Activated CD4-positive, alpha-beta T cell treated with anti-CD3 and anti-CD28 coated beads, Interleukin-2, amount 10 ng/mL, durations not matched to agents 24 days and 14 days (primary cell): ENCODE results near the gene LRRC3C. TPM values are rescaled to one million over a fixed set of nuclear protein-coding genes. Genes with fewer than 3 reads are reported as not detected.

Experiments
- DNase-seq: peaks from one replicate; pipeline ENCODE4 v3.0.0; 2022
- H3K27ac Mint-ChIP-seq: one replicate; pipeline ENCODE4 v1.8.0; 2022; ENCODE audit warnings: mild to moderate bottlenecking, mixed read lengths
- H3K27me3 Mint-ChIP-seq: one replicate; pipeline ENCODE4 v1.8.0; 2022; ENCODE audit warnings: mixed read lengths
- H3K36me3 Mint-ChIP-seq: one replicate; pipeline ENCODE4 v1.8.0; 2022; ENCODE audit warnings: low read depth, mild to moderate bottlenecking, mixed read lengths
- H3K4me1 Mint-ChIP-seq: one replicate; pipeline ENCODE4 v1.8.0; 2021; ENCODE audit warnings: mixed read lengths
- H3K4me3 Mint-ChIP-seq: one replicate; pipeline ENCODE4 v1.8.0; 2022; ENCODE audit warnings: mild to moderate bottlenecking, moderate library complexity, mixed read lengths
- H3K9me3 Mint-ChIP-seq: one replicate; pipeline ENCODE4 v1.8.0; 2021; ENCODE audit warnings: mixed read lengths
- intact Hi-C: fragments of 100-400 bp; cut with micrococcal nuclease; formaldehyde crosslinking; loops from one replicate; pipeline ENCODE4 v1.15.1; 2023
- total RNA-seq: library from RNA; stranded (reverse); gene quantifications from 2 replicates; pipeline ENCODE4 v1.2.3, GENCODE V29; 2022

The LRRC3C gene
- total RNA-seq, 1 donor from 2014 or later: not detected

DNA sequence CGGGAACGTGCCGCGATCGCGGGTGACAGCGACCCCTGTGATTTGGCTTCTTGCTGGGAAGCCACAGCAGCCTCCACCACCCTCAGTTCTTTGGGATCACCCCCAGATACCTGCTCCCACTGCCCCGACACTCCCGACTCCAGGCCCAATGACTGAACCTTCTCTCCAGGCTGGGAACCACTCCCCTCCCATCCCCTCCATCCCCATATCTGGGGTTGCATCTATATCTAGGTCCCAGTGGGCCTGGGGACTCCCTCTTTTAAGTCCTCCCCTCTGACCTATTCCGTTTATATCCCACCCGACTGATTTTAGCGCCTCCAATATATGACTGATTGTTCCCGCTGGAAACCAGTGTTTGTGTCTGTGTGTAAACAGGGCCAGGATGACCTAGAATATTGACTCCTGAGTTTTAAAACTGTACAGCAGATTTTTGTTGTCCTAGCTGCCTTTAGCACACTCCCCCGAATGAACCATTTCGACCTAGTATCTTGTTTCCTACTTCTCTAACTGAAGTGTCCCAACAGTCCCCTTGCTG lies 53.7 kb downstream of the LRRC3C start:
- peaks cover 6% of the 10 kb centered on the region for H3K27me3 Mint-ChIP-seq
- DNase-seq: no peak
- H3K27ac Mint-ChIP-seq: peak overlapping the region; percentile 92
- peaks cover 28% of the 10 kb centered on the region for H3K4me1 Mint-ChIP-seq
- H3K9me3 Mint-ChIP-seq: no peaks in the 10 kb centered on the region
- H3K36me3 Mint-ChIP-seq: peaks cover 31% of the 10 kb centered on the region
- H3K4me3 Mint-ChIP-seq: peak overlapping the region; percentile 91
- intact Hi-C loops: no loop called here

DNA sequence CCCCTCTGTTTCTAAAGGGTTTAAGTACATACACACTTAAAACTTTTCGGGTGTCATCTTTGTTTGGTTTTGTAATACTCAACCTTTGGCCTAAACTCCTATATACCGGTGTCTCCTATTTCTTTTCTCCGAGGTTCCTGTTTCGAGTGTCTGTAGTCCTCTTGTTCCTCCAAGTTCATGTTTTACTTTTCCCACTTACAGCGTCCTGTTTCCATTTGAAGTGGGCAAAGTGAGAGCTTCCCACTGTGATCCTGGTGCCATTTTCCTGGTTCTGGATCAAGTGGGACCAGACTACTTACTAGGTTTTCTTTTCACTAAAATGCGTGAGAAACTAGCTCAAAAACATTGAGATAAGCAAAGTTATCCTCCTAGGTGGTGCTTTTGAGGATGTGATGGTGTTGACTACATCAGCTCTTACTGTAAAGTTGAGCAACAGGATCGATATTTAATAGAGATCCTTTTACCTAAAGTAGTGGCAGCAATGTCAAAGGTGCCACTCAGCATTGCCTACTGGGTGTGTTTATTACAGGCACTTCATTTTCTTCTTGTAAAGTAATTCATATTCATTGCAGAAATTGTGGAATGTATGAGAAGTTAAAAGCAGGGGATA lies 54.3 kb downstream of the LRRC3C start:
- Mint-ChIP-seq H3K27ac (peak overlapping the region; percentile 92), H3K27me3 (peaks cover 6% of the 10 kb centered on the region), H3K9me3 (no peaks in the 10 kb centered on the region), H3K36me3 (peaks cover 36% of the 10 kb centered on the region), H3K4me3 (peak overlapping the region; percentile 91), H3K4me1 (peaks cover 29% of the 10 kb centered on the region)
- DNase-seq: no peak
- intact Hi-C loops: no loop called here

GRCh38 chr17:39988206-39988810 lies 60.8 kb downstream of the LRRC3C start:
- Mint-ChIP-seq H3K4me1 (peaks cover 7% of the 10 kb centered on the region), H3K9me3 (no peaks in the 10 kb centered on the region), H3K27me3 (no peaks in the 10 kb centered on the region), H3K4me3 (no peak overlapping the region), H3K27ac (no peak overlapping the region), H3K36me3 (peaks cover 78% of the 10 kb centered on the region)
- no peak for DNase-seq
- intact Hi-C loops: no loop called here

DNA sequence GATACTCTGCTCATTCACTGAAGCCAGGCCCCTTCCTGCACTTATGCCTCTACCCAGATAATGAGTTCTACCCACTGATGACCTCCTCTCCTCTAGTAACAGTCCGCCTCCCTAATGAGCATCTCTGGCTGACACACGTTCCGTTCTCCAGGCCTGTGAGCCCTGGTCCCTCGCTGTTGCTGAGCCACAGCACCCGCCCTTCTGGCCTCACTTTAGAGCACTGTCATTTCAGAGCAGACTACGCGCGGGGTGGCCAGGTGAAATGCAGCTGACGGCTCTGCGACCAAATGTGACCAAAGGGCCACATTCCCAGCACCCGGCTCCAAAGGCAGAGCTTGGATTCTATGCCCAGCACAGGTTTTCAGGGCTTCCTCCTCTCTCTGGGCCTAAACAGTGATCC lies 66.9 kb downstream of the LRRC3C start:
- no peaks in the 10 kb centered on the region for H3K9me3 Mint-ChIP-seq
- H3K27me3 Mint-ChIP-seq: no peaks in the 10 kb centered on the region
- H3K4me1 Mint-ChIP-seq: no peaks in the 10 kb centered on the region
- no peak overlapping the region for H3K4me3 Mint-ChIP-seq
- intact Hi-C loops: no loop called here
- H3K36me3 Mint-ChIP-seq: peaks cover 66% of the 10 kb centered on the region
- H3K27ac Mint-ChIP-seq: no peak overlapping the region
- no peak for DNase-seq

Other genes starting within 250 kb of the LRRC3C start
- 12.5 and 13.5 TPM in 2 replicates for gene PGAP3, start 239.7 kb upstream of the LRRC3C start, total RNA-seq
- gene ERBB2, start 227.7 kb upstream of the LRRC3C start, total RNA-seq: 3.1 and 4.3 TPM in 2 replicates
- 29.8 and 33.4 TPM in 2 replicates for gene MIEN1, start 197.2 kb upstream of the LRRC3C start, total RNA-seq
- 0.30 TPM in 1 of 2 replicates, not detected in the other for gene GRB7, start 189.8 kb upstream of the LRRC3C start, total RNA-seq
- 14.7 and 15.9 TPM in 2 replicates for gene IKZF3, start 63.4 kb upstream of the LRRC3C start, total RNA-seq
- gene ZPBP2, start 59.5 kb upstream of the LRRC3C start, total RNA-seq: not detected in 2 replicates
- gene GSDMB, start 9.1 kb upstream of the LRRC3C start, total RNA-seq: 22.1 and 22.7 TPM in 2 replicates
- gene ORMDL3, start 131 bp upstream of the LRRC3C start, total RNA-seq: 65.7 and 65.8 TPM in 2 replicates
- 0.69 and 0.84 TPM in 2 replicates for gene GSDMA, start 35.3 kb downstream of the LRRC3C start, total RNA-seq
- gene PSMD3, start 53.1 kb downstream of the LRRC3C start, total RNA-seq: 199 and 204 TPM in 2 replicates
- not detected in 2 replicates for gene CSF3, start 87.7 kb downstream of the LRRC3C start, total RNA-seq
- 118 and 122 TPM in 2 replicates for gene MED24, start 126.7 kb downstream of the LRRC3C start, total RNA-seq
- 4.5 and 5.1 TPM in 2 replicates for gene THRA, start 135.2 kb downstream of the LRRC3C start, total RNA-seq
- gene NR1D1, start 172.9 kb downstream of the LRRC3C start, total RNA-seq: 7.9 and 8.2 TPM in 2 replicates
- gene MSL1, start 194.2 kb downstream of the LRRC3C start, total RNA-seq: 92.7 and 98.5 TPM in 2 replicates
- 108 and 109 TPM in 2 replicates for gene CASC3, start 212.8 kb downstream of the LRRC3C start, total RNA-seq
- 11.5 and 11.9 TPM in 2 replicates for gene RAPGEFL1, start 249.7 kb downstream of the LRRC3C start, total RNA-seq